Midbrain (tissue), 1 donor: ENCODE results near the gene INTS7.
"Not testable (repeated sequence)": the region's sequence is repeated elsewhere in the genome, so short reads cannot be mapped to it uniquely, and the experiment has no call there.

Experiments
- DNase-seq: peaks from one replicate; lab custom pipeline; 2025; lab: John Stamatoyannopoulos, UW

The INTS7 gene

DNA sequence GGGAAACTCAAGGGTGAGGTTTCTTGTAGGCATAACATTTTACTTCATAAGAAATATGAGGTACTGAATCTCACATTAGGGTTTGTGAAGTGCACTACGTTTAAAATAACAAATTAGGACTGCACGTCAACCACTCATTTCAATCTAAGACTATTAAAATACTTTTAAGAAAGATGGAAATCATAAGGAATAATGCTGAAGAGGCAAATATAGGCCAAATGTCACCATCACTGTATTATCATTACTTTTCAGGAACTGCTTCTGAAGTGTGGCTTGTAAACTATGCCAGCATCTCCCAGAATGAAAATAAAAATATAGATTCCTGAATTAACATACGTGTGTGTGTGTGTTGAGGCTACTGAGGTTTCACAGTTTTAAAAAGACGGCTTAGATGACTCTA is 56.8 kb downstream of the INTS7 start:
- no peak for DNase-seq

DNA sequence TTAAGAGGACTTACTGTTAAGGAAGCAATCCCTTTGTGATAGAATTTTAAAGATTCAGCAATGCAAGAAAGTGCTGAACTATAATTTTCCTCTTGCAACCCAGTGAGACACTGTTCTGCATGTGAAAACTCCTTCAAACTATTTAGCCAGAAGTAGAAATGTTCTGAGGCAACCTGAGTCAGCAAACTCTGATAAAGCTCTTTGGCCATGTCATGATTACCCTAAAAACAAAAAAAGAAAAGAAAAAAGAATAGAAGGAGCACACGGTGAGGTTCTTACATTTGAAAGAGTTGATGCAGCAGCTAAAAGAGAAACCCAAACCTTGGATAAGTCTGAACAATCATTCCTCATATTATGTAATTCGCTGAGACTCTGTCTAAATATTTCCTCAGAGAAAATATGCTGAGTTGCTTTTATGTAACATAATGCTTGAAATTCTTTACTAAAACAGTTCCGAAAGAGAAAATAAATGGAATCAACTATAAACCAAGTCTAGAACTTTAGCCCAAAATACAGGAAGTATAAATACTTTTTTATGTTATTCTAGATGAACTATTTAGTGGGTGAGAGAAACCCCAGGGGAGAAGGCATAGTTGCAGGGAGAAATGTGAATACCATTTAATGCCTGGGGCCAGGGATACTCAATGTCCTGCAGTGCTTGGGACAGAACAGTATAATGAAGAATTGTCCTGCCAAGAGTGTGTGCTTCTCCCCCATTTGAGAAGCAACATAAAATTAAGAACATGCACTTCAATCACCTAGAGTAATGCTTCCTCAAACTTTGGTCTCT is 60.0 kb downstream of the INTS7 start:
- DNase-seq: no peak

- no peak for DNase-seq
These were observed 61.8 kb downstream of the INTS7 start for GRCh38 chr1:211973541-211973940.

DNA sequence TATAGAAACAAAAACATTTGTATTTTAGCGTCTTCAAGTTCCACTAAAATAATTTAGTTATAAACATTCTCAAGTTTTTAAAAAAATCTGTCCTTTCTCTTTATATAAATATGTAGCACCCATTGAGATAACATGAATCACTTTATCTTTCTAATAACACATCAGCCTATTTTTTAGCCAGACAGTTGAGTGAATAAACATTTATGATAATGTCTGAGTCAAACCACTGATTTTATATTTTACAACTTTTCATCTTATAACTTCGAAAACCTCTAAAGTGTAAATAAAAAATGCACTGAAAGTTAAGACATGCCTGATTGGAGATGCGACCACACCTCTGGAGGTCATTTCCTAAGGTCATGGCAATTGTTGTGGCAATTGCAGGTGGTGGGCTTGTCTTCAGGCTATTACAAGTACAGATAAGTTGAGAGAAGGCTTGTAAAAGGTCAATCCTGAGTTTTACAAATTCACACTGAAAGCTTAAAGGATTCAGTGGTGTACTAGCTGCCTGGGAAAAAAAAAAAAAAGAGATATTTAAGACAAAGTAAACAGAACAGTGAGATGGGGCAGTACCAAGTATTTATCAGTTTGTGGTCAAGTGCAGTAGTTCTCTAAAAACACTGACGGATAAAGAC is 67.0 kb downstream of the INTS7 start:
- DNase-seq: no peak

DNA sequence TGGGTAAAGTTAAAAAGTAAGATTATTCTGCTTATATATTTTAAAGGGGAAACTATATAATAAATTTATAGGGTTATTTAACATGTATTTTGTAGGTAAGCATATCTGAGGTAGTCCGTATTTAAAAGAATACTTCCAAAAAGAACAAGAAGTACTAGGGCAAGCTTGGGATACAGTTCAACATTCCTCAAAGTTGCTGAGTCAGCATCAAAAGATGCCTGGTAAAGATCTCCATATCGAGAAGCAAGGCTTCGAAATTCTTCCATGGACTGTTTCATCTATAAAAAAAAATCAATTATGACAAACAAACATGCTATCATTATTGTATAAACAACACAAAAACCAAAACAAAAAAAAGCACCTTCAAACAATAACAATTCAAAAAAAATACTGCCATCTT is 67.7 kb downstream of the INTS7 start:
- DNase-seq: no peak

- no peak for DNase-seq
These were observed 70.1 kb downstream of the INTS7 start for GRCh38 chr1:211965108-211965805.

- DNase-seq: no peak
These were observed 75.7 kb downstream of the INTS7 start for GRCh38 chr1:211959680-211960079.

GRCh38 chr1:211959221-211959620 is 76.1 kb downstream of the INTS7 start:
- DNase-seq: no peak

DNA sequence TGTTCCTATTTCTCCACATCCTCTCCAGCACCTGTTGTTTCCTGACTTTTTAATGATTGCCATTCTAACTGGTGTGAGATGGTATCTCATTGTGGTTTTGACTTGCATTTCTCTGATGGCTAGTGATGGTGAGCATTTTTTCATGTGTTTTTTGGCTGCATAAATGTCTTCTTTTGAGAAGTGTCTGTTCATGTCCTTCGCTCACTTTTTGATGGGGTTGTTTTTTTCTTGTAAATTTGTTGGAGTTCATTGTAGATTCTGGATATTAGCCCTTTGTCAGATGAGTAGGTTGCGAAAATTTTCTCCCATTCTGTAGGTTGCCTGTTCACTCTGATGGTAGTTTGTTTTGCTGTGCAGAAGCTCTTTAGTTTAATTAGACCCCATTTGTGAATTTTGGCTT is 81.3 kb downstream of the INTS7 start:
- DNase-seq: not testable (repeated sequence)

- DNase-seq: not testable (repeated sequence)
These were observed 81.8 kb downstream of the INTS7 start for GRCh38 chr1:211953543-211953942.

DNA sequence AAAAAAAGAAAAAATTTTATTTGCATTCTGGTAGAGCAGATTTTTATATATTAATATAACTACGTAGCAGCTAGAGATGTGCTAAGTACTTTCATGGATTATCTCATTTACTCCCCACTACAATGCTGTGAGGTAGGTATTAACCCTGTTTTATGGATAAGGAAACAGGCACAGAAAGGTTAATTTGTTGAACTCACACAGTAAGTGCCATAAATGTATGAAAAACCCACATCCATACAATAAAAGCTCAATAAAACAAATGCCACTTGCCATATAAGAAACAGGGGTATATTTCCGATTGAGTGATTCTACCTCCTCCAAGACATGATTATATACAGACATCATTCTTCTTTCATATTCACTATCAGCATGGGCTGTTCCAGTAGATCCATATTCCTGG is 83.1 kb downstream of the INTS7 start:
- no peak for DNase-seq

DNA sequence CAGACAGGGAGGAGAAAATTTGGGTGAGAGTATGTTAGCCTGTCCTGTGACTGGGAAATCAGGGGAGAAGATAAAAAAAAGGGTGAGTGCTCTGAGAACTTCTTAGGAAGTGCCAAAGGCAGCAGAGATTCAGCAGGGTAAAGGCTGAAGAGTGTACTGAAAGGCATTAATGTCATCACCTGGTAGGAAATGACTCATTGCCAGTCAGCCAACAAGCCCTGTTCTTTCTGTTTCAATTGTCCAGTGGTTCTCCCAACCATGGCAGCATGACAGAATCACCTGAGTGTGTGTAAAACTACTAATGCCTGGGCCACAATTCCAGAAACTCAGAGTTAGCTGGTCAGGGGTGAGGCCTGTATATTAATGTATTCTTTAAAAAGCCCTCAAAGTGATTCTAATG is 83.5 kb downstream of the INTS7 start:
- DNase-seq: no peak

GRCh38 chr1:211948377-211948776 is 87.0 kb downstream of the INTS7 start:
- no peak for DNase-seq

- no peak for DNase-seq
These were observed 87.7 kb downstream of the INTS7 start for GRCh38 chr1:211947396-211948295.

- DNase-seq: no peak
These were observed 90.4 kb downstream of the INTS7 start for GRCh38 chr1:211944733-211945500.

GRCh38 chr1:211942583-211942982 is 92.8 kb downstream of the INTS7 start:
- DNase-seq: no peak

DNA sequence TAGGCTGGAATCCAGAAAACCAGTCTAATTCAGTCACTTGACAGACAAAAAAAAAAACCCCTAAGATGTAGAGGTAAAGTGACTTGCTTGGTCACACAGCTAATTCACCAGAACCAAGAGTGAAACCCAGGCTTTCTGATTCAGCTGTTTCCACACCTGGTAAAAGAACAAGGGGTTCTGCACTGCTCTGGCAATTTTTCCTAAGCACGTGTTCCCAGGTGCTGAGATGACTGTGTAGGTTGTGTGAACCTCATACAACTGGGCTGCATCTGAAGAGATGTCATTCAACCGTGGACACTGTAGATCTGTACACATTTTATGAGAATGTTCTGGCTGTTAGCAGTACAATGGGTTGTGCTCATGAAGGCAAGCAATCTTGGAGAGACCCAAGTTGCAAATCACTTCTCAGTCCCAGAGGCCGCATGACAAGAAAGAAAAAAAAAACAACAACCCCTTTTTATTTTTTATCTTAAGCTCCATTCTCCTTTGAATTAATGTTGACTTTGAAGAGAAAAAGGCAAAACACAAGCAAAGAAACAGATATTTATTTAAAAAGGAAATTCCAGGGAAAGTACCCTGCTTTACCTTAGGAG is 95.4 kb downstream of the INTS7 start:
- DNase-seq: no peak

- DNase-seq: no peak
These were observed 96.8 kb downstream of the INTS7 start for GRCh38 chr1:211938561-211938997.

GRCh38 chr1:211937422-211937821 is 97.9 kb downstream of the INTS7 start:
- not testable (repeated sequence) for DNase-seq

GRCh38 chr1:211935448-211935970 is 99.8 kb downstream of the INTS7 start:
- no peak for DNase-seq
